GM21515 (cell line): ENCODE measurements around the gene GP1BA.

Experiments
- ATAC-seq: cut with Tn5 transposase; IDR thresholded peaks from one replicate; pipeline ENCODE4 v1.9.1; 2021; ENCODE audit not compliant: unreplicated experiment

Gene GP1BA

DNA sequence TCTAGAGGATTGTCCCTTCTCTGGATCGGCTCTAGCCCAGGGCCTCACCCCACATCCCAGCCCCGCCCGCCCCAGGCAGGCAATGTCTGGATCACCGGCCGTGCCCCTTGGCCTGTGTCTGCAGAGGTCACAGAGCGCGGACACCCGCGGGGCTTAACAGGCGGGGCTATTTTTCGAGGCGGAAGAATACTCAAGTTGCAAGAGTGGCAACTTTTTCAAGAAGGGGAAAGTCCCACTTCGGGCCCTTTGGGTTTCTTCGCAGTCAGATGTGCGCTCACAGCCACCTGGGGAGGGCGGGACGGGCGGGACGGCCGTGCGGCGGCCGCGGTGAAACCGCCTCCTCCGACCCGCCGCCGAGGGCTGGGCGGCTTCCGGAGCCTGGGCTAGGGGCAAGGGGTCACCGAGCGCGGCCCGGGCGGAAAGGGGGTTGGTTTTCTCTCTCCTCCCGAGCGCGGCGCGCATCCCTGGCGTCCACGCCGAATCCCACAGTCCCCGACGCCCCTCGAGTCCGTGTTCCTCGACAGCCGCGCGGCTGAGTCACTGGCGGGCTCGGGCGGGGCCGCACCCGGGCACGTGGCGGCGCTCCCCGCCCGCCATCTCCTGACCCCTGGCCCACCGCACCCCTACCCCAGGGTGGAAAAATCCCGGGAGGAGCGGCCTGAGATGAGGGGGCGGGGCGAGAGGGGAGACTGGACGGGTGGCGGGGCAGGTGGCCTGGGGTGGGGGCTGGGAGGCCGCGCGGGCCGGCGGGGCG is 17.4 kb downstream of the GP1BA start:
- ATAC-seq, result peak; percentile 29

DNA sequence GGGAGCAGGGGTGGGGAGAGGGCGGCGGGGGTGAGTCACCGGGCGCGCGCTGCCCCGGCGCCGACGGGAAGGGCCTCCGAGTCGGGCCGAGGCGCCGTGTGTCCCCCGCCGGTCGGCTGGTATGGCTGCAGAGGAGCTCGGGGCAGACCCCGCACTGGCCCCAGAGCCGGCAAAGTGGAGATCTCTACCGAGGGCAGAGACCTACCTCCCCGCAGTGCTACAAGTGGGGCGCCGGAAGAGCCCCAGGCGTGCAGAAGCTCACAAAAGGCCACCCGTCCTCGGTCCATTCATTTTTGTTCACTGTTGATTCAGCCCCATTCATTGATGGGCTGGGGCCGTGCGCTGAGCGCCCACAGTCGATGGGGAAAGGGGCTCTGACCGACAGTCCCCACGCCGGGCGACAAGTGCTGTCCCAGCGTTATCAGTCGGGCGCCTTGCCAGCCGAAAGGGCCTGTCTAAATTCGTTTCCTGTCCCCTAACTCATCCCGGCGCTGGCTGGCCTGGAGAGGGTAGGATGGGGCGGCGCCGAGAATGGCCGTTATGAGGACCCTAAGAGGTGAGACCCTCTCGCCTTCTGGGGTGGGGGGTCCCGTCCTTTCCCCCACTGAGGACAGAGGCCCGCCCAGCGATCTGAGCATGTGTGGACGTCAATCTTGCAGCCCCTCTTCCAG is 18.1 kb downstream of the GP1BA start:
- no peak for ATAC-seq

DNA sequence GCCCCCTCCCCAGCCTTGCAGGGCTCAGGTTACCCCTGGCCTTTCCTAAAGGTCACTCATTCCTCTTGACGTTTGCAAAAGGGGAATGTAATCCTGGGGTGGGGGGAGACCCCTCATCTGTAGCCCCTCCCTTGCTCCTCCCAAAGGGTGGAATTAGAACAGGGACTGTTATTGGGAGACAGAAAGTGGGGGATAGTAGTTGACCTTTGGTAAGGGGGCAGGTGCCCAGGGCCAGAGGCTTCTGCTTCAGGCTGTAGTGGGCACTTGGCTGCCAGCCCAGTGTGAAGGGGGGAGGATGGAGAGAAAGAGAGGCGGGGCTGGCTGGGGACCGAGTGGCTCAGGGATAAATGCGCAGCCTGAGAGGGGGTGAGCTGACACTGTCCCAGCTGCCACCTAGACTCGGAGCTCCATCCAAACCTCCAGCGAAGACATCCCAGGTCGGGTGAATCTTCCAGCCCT is 18.7 kb downstream of the GP1BA start, which contains the start of gene ENO3:
TSS of gene ENO3 (plus strand) at position 374 of the 459 bp plus-strand sequence. CDS start 711 bp downstream, outside the sequence.
- ATAC-seq, result no peak

DNA sequence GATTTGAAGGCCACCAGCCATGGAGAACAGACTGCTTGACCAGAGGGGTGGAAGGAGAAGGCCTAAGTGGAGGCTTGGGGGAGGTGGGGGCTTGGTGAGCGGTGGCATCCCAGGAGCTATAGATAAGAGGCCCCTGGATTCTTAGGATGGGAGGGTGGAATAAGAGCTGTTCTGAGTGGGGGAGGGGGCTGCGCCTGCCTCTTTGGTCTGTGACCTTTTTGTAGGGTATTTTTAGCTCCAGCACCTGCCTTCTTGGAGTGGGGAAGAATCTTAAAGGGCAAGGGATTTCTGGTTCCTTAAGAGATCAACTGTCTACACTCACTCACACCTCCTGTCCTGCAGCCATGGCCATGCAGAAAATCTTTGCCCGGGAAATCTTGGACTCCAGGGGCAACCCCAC is 19.4 kb downstream of the GP1BA start:
- ATAC-seq, result no peak

DNA sequence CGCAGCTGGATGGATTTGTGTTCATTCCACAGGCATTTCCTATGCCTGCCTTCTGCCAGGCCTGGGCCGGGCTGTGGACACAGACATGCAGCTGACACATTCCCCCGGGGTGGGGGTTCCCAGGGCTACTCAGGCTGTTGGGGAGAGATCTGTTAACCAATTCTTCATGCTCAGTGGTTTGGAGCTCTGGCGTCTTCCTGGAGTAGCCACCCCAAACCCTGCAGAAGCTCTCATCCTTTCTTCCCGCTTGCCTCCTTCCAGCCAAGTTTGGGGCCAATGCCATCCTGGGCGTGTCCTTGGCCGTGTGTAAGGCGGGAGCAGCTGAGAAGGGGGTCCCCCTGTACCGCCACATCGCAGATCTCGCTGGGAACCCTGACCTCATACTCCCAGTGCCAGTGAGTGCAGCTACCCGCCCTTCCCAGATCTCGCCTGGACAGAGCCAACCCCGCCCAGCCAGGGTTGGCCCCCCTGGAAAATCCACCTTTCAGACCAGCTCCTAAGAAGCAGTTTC is 21.4 kb downstream of the GP1BA start:
- no peak for ATAC-seq

DNA sequence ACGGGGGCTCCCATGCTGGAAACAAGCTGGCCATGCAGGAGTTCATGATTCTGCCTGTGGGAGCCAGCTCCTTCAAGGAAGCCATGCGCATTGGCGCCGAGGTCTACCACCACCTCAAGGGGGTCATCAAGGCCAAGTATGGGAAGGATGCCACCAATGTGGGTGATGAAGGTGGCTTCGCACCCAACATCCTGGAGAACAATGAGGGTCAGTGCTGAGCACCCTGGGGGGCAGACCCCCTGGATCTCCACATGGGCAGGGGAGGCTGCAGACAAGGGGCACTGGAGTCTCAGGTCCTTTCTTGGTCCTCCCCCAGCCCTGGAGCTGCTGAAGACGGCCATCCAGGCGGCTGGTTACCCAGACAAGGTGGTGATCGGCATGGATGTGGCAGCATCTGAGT is 23.0 kb downstream of the GP1BA start:
- no peak for ATAC-seq

DNA sequence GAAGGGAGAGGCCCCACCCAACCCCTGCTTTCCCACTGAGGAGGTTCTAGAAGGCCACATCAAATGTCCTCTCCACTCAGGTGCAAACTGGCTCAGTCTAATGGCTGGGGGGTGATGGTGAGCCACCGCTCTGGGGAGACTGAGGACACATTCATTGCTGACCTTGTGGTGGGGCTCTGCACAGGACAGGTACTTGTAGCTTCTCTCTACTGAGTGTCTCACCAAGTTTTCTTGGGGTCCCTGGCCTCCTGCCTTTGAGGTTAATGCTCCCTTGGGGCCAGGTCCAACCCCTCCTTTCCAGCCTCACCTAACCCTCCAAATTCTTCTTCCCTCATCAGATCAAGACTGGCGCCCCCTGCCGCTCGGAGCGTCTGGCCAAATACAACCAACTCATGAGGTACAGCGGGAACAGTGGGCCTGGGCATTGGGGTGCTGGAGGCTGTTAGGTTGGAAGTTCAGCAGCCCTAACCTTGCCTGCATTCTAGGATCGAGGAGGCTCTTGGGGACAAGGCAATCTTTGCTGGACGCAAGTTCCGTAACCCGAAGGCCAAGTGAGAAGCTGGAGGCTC is 24.5 kb downstream of the GP1BA start:
- ATAC-seq, result no peak

DNA sequence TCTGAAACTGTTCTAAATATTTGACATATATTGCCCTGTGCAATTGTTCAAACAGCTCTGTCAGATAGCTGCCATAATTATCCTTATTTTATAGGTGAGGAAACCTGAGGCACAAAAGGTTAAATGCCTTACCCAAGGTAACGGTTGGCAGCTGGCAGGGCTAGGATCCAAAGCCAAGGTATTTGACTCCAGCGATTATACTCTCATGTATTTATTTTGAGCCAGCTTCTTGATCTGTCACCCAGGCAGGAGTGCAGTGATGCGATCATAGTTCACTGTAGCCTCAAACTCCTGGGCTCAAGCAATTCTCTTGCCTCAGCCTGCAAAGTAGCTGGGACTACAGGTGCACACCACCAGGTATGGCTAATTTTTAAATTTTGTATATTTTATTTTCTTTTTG is 26.0 kb downstream of the GP1BA start:
- ATAC-seq, result no peak

DNA sequence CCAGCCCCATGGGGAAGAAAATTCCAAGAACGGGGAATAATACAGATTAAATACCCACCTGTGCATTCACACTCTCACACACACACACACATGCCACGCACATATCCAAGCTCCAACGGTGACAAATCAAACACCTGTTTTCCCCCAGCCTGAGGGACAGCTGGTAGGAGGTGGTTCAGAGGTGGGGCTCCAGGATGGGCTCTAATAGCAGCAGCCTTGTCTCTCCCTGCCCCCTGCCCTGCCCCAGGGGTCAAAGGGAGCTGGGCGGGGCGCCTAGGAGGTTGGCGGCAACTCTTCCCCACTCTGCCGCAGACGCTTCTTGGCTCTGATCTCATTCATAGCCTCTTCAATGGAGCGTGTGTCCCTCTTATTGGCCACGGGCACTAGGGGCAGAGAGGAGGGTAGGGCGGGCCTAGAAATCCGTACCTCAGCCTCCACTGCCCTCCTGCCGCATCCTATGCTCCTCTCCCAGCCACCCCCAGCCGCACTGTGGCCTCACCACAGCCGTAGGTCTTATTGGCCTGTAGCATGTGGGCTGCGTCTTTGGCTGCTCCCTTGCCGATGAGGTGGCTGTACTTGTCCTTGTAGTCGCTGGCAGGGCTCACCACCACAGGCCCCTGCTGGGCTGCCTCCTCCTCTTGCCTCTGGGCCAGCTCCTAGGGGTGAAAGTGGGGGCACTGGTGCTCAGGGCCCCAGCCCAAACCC is 27.3 kb downstream of the GP1BA start:
- ATAC-seq, result no peak

DNA sequence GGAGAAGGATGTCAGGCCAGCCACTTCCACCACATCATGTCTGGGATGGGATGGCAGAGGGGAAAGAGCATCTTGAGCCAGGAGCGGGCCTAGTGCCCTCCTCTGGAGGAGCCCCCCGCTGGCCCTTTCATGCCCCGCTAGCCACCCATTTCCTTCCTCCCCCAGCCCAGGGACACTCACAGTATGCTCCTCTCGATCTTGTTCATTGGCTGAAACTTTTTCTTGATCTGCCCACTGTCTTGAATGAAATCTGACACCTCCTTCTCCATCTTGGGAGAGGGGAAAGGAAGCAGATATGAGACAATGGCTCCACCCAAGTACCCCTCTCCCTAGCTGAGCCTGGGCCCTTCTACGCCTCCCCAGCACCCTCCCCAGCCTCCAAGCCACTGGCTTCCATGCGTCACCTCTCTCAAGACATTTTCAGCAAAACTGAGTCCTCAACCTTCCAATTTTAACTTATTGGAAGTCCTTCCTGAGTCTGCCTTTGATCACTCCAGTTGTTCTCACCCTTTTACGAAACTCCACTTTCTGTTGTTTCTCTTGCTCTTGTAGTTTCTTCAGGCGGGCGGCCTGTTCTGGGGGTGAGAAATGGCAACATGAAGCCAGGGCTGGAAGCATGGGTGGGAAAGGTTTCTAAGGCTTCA is 28.3 kb downstream of the GP1BA start:
- ATAC-seq, result no peak

DNA sequence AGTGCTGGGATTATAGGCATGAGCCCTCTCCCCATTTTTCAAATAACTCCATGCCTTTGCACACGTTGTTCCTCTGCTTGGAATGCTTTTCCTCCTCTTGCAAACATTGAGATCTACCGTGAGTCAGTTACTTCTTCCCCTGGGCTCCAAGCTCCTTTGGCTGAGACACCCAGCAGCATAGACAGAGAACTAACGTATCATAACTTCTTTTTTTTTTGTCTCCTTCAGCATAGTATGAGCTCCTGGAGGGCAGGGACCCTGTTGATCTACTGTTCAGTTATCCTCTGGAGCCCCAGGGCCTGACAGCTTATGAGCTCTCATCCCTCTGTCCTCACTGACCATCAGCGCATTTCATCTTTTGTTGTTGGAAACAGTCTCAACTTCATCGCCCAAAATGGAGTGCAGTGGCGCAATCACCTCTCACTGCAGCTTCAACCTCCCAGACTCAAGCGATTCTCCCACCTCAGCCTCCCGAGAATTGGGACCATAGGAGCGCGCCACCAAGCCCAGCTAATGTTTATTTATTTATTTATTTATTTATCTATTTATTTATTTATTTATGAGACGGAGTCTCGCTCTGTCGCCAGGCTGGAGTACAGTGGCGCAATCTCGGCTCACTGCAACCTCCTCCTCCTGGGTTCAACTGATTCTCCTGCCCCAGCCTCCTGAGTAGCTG is 33.4 kb downstream of the GP1BA start:
- no peak for ATAC-seq

DNA sequence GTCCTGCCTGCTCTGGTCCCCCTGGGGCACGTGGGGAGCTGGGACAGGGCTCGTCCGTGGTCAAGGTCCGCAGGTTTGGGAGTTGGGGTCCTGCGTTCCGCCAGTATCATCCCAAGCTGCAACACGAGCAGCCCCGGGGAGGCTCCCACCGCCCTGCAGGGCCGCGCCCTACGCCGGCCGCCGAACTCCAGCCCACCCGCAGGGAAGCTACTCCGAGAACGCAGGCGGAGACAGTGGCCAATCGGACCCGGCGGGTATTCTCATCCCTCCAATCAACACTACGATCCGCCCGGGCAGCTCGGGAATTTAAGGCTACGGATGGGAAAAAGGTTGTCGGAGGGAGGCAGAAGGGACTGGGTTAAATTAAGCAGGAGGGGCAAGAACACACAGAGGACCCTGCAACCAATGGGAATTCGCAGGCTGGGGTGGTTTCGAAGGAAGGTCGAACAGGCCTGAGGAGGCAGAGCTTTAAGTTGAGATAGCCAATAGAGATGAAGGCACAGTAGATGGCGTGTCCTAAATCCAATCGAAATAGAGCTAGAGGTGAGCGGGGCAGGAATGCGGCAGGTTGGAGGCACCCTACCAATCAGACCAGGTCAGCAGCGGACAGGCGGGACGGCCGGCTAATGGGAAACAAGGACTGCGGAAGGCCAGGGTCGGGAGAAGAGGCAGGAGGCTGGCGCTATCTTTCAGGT is 34.9 kb downstream of the GP1BA start:
- peak; percentile 77 for ATAC-seq

DNA sequence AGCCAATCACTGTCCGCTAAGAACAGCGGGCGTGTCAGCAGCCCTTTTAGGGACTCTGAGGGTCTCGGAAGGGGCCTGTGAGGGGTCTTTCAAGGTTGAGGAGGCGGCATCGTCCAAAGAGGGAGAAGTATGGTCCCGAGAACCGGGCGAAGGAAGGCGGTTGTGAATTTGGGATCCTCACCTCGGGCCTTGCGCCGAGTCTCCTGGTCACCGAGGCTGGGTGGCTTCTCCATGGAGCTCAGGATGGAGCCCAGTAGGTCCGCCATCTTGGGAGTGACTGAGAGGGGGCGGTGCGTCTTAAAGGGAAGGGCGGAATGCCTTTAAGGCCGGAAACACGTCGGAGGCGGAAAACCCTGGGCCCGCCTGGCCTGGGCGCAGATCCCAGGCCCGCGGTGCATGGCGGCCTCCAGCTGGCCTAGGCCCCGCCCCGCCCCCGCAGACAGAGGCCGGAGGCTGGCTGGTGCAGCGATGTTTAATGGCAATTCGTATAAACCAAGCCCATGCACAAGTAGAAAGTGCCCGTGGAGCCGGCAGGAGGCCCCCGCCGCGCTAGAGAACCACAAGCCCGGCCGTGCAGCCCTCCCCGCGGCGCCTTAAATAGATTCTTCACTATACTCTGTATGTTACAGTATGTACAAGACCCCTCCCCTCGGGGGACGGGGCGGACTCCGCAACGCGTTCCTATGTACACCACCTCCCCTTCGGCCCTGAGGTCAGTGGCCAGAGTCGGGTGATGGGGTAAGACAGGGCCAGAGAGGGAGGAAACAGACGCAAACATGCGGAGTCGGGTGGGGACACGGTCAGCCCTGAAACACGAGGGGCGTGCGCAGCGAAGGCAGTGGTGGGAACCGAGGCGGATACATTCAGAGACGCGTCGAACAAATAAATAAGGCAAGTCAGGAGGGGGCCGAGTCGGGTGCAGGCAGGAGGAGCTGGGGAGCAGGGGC is 35.7 kb downstream of the GP1BA start, which contains the start of gene SPAG7:
TSS of gene SPAG7 (minus strand) at position 279 of the 947 bp plus-strand sequence. CDS start at position 266, 13 bp downstream.
- ATAC-seq, result peak; percentile 51

DNA sequence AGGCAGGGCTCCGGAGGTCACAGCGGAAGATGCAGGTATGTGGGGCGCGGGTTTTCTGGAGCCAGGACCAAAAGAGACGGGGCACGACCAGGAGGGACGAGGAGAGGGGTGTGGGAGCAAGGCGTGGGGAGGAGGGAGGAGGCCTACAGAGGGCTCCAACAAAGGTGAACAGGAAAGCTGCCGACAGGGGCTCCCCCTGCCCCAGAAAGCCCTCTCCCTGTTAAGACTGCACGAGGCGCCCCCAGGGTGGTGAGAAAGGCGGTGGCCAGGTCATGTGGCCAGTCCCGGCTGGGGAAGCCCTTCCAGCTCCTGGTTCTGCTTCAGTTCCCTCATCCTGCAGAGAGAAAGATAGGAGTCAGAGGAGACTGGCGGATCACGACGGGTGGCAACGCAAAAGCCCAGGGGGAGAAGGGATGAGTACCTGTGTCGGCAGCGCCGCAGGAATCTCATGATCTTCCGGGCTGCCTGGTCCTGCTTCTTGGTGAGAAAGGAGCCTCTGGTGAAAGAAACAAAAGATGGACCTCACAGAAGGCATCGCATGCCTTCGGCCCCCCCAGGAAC is 36.5 kb downstream of the GP1BA start:
- no peak for ATAC-seq

DNA sequence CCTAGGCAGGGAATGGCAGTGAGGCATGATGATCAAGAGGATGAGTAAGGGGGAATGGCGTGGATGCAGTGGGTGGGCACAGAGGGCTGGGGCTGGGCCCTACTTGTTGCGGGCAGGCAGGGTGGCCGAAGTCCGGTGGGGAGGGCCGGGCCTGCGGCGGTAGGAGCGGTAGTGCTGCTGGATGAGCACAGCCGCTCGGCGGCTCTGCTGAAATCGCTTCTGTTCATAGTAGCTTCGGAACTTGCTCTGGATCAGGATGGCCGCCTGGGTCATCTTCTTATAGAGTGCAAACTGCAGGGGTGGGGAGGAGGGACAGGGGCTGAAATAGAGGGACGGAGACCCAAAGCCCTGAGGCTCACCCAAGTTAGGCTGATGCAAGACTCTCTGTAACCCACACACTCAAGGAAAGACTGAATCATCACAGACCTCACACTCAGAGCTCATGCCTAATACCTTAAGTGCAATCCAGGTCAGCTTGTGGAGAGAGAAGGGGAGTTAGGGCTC is 37.0 kb downstream of the GP1BA start:
- ATAC-seq, result no peak

DNA sequence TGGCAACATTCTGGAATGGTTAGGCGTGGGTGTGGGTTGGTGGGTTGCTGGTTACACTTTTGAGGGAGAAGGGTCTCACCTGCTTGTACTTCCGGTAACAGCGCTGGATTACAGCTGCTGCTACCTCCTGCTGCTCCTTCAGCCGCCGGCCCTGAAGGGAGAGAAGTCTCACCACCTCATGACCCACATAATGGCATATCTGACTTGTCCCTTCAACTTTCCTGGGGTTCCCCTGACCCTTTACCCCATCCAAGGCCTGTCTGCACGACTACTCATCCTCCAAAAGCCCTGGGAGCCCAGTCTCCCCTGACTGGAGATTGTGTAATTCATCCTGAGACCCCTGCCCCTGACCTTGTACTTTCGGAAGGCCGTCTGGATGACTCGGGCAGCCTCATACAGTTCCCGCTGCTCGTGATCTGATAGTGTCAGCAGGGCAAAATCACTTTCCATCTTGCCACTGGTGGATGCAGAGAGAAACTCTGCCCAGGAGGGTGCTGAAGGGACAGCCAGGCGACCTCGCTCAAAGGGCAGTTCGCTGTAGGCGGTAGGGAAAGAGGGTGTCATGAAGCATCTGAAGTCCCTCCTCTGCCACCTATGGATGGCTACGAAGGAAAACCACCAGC is 37.6 kb downstream of the GP1BA start:
- no peak for ATAC-seq

DNA sequence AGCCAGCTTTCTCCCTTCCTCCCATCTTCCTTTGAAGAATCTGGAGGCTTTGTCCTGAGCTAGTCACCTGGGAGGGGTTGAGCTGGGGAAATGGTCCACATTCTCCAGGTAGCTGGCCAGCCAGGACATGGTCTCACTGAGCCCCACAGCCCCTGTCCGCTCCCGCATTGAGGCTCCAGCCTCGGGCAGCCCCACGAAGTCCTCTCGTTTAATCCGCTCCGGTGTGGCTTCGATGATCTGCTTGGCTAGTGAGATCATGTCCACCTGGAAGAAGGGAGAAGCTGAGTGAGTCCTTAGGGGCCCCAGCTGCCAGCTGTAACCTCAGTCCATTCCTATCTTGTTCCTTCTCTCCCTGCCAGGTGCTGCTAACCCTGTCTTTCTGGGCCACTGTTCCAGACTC is 38.2 kb downstream of the GP1BA start:
- ATAC-seq, result no peak
